Stimulated activated naive CD4-positive, alpha-beta T cell treated with Interleukin-2 at 50 U/mL for 16 hours (primary cell): ENCODE data around the gene YIPF1.
"Not testable (repeated sequence)": the region's sequence is repeated elsewhere in the genome, so short reads cannot be mapped to it uniquely, and the experiment has no call there.

Experiments
- DNase-seq: peaks from one replicate; lab custom pipeline; 2025; lab: John Stamatoyannopoulos, UW

The YIPF1 gene

DNA sequence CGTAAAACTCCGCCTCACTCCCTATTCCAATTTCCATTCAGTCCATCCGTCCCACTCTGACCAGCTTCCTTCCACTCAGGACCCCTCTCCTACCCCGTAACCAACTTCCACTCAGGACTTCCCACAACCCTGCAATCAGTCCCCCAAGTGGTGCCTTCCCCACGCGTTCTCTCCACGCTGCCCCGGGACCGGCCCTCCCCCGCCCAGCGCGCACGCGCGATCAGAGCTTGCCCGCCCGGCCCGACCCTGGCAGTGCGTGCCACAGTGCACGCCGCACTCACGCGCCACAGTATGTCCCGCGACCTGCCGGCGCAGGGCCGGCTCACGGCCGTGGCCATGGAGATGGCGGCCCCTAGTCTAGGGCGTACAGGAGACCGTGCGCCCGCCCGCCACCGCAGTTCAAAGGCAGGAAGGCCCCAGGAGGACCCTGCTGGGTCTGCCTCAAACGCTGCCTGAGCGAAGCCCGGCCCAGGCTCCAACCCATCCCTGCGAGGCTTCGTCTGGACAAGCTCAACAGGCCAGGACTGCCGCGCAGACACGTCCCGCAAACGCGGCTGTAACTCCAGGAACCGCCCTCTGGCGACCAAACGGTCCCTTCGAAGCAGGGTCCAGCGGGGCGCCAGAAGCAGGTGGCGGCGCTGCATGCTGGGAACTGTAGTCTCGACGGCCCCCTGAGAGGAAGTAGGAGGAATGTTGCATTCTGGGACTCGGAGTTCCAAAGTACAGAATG lies 51.5 kb downstream of the YIPF1 start, which contains the start of gene NDC1:
TSS of gene NDC1 (minus strand) at position 373 of the 730 bp plus-strand sequence. CDS start at position 338, 35 bp downstream.
- DNase-seq = peak; percentile 92

DNA sequence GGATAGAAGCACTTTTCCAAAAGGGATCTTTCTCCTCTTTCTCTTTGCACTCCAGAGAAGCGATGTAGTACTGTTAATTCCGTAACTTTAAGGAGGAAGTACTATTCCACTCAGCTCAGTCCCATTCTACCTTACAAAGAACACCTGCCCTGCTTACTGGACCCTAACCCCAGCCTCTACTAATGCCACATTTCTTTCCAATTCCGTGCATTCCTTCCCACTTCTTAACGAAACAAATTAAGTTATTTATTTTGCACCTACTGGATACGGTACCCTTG lies 52.0 kb downstream of the YIPF1 start:
- no peak for DNase-seq

DNA sequence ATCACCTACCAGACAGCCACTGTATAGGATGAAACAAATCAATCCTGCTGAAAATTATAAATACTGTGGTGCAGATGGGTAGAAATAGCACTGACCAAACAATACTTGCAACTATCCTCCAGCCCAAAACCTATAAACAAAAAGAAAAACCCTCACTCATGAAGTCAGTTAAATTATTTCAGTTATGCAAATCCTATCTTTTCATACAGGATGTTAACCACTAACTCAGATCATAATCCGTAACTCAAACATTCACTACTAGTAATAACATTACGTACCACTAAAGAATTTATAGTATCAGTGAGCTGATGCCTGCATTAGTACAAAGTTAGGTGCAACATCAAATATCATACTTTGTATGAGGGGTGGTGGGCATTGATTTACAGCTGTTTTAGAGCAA lies 54.1 kb downstream of the YIPF1 start:
- no peak for DNase-seq

DNA sequence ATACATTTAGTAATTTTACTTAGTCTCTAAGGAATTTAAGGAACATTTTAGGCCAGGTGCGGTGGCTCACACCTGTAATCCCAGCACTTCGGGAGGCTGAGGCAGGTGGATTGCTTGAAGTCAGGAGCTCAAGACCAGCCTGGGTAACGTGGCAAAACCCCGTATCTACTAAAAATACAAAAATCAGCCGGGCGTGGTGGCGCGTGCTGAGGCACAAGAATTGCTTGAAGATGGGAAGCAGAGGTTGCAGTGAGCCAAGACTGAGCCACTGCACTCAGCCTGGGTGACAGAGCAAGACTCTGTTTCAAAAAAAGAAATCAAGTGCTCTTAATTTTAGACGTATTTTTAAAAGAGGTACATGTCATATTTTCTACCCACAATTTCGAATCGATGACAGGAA lies 54.8 kb downstream of the YIPF1 start:
- no peak for DNase-seq

DNA sequence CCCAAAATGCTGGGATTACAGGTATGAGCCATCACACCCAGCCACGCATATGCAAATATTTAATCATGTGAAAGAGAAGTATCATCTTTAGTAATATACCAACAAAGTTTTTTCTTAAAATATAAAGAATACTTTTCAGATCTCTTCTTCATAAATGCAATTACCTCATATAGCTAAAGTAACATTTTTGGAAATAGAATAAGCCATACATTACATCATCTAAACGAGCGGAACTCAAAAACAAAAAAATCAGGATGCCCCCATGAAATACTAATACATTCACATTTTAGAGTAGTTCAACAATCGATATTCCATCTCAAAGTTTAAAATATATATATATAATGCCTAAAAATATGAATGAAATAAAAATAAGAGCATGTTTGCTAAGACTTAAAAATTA lies 56.2 kb downstream of the YIPF1 start:
- no peak for DNase-seq

DNA sequence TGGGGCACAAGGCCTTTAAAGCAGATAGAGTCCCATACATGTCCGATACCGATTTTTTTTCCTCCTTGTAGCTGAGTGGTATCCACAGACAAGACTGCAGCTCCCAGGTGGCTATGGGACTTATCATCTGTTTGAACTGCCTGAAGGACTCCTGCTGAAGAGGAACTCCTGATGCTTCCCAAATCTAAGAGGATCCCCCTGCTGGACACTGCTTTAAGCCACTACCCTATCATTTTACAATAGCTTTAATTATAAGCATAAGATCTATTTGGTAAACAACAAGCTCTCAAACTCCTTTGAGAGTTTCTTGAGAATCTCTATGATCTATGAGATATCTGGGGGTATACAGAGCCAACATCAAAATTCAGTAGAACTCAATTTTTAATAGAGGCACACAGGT lies 63.2 kb downstream of the YIPF1 start:
- DNase-seq = no peak

DNA sequence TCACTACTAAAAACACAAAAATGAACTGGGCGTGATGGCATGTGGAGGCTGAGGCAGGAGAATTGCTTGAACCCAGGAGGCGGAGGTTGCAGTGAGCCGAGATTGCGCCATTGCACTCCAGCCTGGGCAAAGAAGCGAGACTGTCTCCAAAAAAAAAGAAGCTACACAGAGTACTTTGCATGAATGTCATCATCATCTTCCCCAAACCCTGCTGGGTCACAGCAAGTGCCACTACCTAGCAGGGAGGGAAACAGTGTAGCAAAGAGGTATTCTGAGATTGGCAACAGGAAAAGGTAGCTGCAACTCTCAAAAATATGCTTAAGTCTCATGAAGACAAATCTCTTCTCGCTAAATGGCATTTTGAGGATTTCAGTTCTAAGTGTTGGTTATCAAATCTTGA lies 64.3 kb downstream of the YIPF1 start:
- DNase-seq = no peak

DNA sequence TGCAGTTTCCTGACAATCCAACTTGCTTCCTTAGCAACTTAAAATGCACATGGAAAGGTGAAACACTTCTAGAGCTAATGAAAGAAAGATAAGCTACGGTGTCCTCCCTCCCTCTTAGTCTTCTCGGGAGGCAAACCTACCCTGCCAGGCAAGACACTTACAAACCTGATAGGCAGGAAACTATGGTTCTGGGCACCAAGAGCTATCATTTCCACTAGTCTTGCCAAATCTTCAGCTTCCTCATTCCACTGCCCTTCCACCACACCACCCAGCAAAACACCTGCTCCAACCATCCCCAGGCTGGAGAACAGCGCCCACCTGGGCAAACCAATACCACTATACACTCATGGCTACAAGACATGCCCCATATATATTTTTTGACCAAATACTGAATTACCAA lies 66.7 kb downstream of the YIPF1 start:
- no peak for DNase-seq

DNA sequence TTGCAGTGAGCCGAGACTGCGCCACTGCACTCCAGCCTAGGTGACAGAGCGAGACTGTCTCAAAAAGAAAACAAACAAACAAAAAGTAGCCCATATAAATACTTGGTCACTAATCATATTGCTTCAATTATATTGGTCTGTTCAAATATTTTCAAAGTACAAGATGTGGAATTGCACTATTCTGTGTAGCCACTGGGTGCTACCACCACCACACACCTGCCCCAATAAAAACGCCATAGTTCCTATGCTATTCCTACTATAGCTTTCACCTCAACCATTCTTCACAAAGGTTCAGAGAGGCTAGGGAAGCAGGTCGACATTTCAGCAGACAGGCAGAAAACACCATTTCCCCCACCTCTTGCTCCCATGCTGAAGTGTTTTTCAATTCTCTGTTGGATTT lies 68.2 kb downstream of the YIPF1 start:
- DNase-seq = no peak

DNA sequence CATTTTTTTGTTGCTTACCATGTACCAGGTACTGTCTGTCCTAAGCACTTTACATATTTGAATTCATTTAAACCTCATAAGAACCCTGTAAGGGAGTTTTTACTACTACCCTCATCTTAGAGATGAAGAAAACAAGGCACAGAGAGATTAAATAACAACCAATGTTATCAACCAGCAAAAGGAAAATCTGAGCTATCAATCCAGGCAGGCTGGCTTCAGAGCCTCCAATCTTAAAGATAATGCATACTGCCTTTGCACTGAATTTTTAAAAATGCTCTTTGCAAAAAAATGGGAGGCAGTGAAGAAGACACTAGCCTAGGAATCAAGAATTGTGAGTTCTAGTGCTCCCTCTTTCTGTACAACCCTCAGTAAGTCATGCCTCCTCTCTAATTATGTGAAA lies 70.2 kb downstream of the YIPF1 start:
- no peak for DNase-seq

DNA sequence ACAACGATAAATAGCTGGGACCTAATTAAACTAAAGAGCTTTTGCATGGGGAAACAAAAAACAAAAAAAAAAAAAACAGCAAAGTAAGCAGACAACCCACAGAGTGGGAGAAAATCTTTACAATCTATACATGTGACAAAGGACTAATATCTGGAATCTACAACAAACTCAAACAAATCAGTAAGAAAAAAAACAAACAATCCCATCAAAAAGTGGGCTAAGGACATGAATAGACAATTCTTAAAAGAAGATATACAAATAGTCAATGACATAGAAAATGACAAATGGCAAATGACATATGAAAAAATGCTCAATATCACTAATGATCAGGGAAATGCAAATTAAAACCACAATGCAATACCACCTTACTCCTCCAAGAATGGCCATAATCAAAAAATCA lies 73.0 kb downstream of the YIPF1 start:
- not testable (repeated sequence) for DNase-seq

DNA sequence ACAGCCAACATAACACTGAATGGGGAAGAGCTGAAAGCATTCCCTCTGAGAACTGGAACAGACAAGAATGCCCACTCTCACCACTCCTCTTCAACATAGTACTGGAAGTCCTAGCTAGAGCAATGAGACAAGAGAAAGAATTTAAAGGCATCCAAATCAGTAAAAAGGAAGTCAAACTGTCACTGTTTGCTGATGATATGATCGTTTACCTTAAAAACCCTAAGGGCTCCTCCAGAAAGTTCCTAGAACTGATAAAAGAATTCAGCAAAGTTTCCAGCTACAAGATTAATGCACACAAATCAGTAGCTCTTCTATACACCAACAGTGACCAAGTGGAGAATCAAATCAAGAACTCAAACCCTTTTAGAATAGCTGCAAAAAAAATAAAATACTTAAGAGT lies 74.1 kb downstream of the YIPF1 start:
- not testable (repeated sequence) for DNase-seq

DNA sequence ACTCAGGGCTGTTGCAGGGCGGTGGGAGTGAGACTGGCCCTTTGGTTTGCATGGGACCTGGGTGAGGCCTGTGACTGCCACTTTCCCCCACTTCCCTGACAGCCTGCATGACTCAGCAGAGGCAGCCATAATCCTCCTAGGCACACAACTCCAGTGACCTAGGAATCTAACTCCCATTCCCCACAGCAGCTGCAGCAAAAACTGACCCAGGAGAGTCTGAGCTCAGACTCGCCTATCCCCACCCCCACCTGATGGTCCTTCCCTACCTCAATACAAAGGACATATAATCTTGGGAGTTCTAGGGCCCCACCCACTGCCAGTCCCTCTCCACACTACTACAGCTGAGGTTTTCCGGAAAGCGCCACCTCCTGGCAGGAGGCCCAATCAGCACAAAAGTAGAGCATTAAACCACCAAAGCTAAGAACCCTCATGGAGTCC lies 78.2 kb downstream of the YIPF1 start:
- DNase-seq = no peak

DNA sequence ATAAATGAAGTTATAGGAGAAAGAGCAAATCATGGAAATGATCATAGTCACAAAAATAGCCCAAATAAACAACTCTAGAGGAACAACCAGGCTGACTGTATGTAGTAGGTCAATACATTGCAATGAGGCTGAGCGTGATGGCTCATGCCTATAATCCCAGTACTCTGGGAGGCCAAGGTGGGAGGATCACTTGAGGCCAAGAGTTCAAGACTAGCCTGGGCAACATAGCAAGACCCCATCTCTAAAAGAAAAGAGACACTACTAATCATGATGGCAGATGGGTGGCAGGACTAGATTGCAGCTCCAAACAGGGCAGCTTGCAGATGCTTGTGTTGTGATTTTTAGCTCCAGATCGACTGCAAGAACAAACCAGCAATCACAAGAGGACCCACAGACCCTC lies 79.1 kb downstream of the YIPF1 start:
- no peak for DNase-seq

DNA sequence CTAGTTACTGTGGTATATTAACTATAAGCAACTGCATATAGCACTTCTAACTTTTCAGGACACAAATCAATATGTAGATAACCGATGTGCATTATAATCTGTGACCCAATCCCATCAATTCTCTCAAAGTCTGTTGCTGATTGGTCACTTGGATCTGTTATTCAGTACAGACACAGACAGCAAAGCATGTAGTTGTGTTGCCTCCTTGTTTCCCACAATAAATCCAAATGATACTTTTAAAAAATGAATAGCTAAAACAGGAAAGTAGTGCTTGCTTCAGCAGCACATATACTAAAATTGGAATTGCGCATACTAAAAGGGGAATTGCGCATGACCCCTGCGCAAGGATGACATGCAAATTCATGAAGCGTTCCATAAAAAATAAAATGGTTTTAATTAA lies 79.6 kb downstream of the YIPF1 start:
- DNase-seq = no peak

DNA sequence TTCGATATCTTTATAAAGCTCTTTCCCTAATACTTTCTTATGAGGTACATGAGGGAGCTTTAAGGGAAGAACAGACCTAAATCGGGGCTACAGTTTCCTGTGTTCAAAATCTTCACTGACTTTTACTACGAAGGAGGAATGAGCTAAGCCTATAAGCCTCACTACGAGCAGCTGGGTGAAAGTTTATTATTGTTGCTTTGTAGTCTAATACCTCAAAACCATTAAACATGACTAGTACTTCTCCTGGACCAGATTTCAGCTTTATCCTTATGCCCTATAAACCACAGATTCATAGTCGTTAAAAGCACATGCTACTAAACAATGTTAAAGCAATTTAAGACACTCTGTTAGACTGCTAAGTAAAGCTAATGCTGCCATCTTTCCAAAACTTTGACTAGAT lies 81.7 kb downstream of the YIPF1 start:
- no peak for DNase-seq

DNA sequence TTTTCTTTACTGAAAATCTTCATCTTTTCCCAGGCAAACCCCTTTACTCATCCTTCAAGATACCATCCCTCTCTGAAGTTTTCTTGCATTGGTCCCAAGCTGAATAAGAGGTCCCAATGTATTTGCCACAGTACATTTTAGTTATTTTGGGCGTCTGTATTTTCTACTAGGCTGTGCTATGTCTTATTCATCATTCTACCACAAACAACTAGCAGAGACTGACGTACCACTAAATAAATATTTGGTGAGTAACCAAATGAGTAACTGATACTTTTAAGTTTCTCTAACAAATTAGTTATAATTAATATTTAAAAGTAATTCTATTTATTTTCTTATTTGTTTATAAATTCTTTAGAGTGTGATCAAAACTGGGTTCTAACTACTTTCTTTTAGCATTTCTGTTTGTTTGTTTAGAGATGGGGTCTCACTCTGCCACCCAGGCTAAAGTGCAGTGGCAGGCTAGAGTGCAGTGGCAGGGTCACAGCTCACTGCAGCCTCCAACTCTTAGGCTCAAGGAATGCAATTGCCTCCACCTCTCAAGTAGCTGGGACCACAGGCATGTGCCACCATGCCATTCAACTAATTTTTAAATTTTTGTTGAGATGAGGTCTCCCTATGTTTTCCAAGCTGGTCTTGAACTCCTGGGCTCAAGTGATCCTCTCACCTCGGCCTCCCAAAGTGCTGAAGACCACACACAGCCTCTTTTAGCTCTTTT lies 84.6 kb downstream of the YIPF1 start:
- DNase-seq = no peak

DNA sequence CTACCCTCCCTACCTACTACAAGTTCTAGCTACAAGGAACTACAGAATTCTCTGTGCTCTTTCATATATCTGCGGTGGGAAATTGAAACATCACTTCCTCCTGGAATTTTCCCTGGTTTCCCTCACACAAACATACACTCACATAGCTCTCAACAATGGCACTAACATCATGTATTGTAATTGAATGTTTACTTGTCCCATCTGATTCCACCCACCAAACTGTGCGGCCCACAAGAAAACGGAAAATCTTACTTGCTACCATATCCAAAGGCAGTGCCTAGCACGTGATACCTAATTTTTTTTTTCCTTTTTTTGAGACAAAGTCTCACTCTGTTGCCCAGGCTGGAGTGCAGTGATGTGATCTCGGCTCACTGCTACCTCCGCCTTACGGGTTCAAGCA lies 85.4 kb downstream of the YIPF1 start:
- DNase-seq = no peak
